PC-3 (cell line): ENCODE results near the gene FEN1. TPM values are rescaled to one million over a fixed set of nuclear protein-coding genes. Genes with fewer than 3 reads are reported as not detected.

Experiments used
- ATAC-seq: fragments of 200-7000 bp; cut with Tn5 transposase; 2 replicates; pipeline ENCODE4 v1.9.1; 2020; ENCODE audit warnings: mild to moderate bottlenecking, moderate library complexity
- BruUV-seq: library from RNA; stranded (reverse); fragments of 400-500 nt; replicated peaks from 2 replicates; lab custom pipeline; 2021; lab: Mats Ljungman, UMichigan
- CTCF ChIA-PET: fragments of 300-600 bp; sonication (Branson Sonifier 250); formaldehyde crosslinking; loops from one replicate; lab custom pipeline; 2022; ENCODE audit warnings: antibody characterized with exemption; lab: Charles Lee
- POLR2A ChIA-PET: fragments of 300-600 bp; sonication (Branson Sonifier 250); formaldehyde crosslinking; loops from one replicate; lab custom pipeline; 2022; ENCODE audit warnings: antibody characterized with exemption; ENCODE audit not compliant: unreplicated experiment; lab: Charles Lee
- DNase-seq: peaks from one replicate; pipeline ENCODE4 v3.0.0-alpha.2; 2015
- H2AFZ ChIP-seq: fragments of 300-600 bp; sonication (generic); 2 replicates; pipeline ENCODE4 v1.6.0; 2016; ENCODE audit warnings: antibody characterized with exemption, low read length
- H3F3A ChIP-seq: fragments of 300-600 bp; sonication (generic); one replicate; pipeline ENCODE4 v1.6.0; 2017; ENCODE audit warnings: antibody characterized with exemption, low read length, control low read depth, mild to moderate bottlenecking; ENCODE audit not compliant: unreplicated experiment
- H3K27ac ChIP-seq: fragments of 300-600 bp; sonication (generic); 2 replicates; pipeline ENCODE4 v1.5.1; 2016; ENCODE audit warnings: mild to moderate bottlenecking, low read length
- H3K27me3 ChIP-seq: fragments of 300-600 bp; sonication (generic); 2 replicates; pipeline ENCODE4 v1.6.1; 2016; ENCODE audit warnings: low read length, mixed read lengths
- H3K36me3 ChIP-seq: fragments of 300-600 bp; sonication (generic); 2 replicates; pipeline ENCODE4 v1.6.1; 2016; ENCODE audit warnings: low read depth, mixed run types, low read length, mixed read lengths
- H3K4me1 ChIP-seq: fragments of 300-600 bp; sonication (generic); 2 replicates; pipeline ENCODE4 v1.5.1; 2016; ENCODE audit warnings: low read length; ENCODE audit not compliant: insufficient read depth
- H3K4me2 ChIP-seq: fragments of 300-600 bp; sonication (generic); 2 replicates; pipeline ENCODE4 v1.6.0; 2016; ENCODE audit warnings: low read length
- H3K4me3 ChIP-seq: fragments of 300-600 bp; sonication (generic); 2 replicates; pipeline ENCODE4 v1.5.1; 2016; ENCODE audit warnings: mild to moderate bottlenecking, low read length, mixed read lengths
- H3K79me2 ChIP-seq: fragments of 300-600 bp; sonication (generic); 2 replicates; pipeline ENCODE4 v1.6.1; 2017; ENCODE audit warnings: low read length, mixed read lengths
- H3K9ac ChIP-seq: fragments of 300-600 bp; sonication (generic); 2 replicates; pipeline ENCODE4 v1.6.0; 2016; ENCODE audit warnings: mild to moderate bottlenecking, low read length
- H3K9me2 ChIP-seq: fragments of 300-600 bp; sonication (generic); replicated peaks from 2 replicates; pipeline ENCODE4 v1.6.1; 2016; ENCODE audit warnings: mixed run types, low read length, mixed read lengths
- H3K9me3 ChIP-seq: fragments of 300-600 bp; sonication (generic); 2 replicates; pipeline ENCODE4 v1.6.1; 2016; ENCODE audit warnings: low read length, mixed read lengths
- H4K20me1 ChIP-seq: fragments of 300-600 bp; sonication (generic); 2 replicates; pipeline ENCODE4 v1.6.1; 2016; ENCODE audit warnings: low read length, mixed read lengths
- EZH2 ChIP-seq: fragments of 300-600 bp; sonication (generic); IDR thresholded peaks from one replicate; pipeline ENCODE4 v1.6.1; 2017; ENCODE audit warnings: antibody characterized with exemption, mild to moderate bottlenecking, low read length; ENCODE audit not compliant: unreplicated experiment
- EZH2phosphoT487 ChIP-seq: fragments of 300-600 bp; sonication (generic); IDR thresholded peaks from 2 replicates; pipeline ENCODE4 v1.6.1; 2018; ENCODE audit warnings: mild to moderate bottlenecking, antibody characterized with exemption, low read length, borderline replicate concordance
- intact Hi-C: fragments of 100-400 bp; cut with micrococcal nuclease; formaldehyde crosslinking; loops from 2 replicates; pipeline ENCODE4 v1.9.0; 2023
- total RNA-seq: library from RNA; depleted of rRNA; stranded (reverse); fragments of >200 nt; gene quantifications from 2 replicates; pipeline ENCODE4 v1.2.3, GENCODE V29; 2014
- TF ChIP-seq, protein P1 (sequence below): fragments of 300-600 bp; sonication (generic); conservative IDR thresholded peaks from 2 replicates; pipeline ENCODE4 v1.5.1; 2017; ENCODE audit warnings: antibody characterized with exemption, low read depth, mild to moderate bottlenecking, low read length

Gene FEN1
- total RNA-seq, 1 experiment from 2014 or later: 132 TPM

DNA sequence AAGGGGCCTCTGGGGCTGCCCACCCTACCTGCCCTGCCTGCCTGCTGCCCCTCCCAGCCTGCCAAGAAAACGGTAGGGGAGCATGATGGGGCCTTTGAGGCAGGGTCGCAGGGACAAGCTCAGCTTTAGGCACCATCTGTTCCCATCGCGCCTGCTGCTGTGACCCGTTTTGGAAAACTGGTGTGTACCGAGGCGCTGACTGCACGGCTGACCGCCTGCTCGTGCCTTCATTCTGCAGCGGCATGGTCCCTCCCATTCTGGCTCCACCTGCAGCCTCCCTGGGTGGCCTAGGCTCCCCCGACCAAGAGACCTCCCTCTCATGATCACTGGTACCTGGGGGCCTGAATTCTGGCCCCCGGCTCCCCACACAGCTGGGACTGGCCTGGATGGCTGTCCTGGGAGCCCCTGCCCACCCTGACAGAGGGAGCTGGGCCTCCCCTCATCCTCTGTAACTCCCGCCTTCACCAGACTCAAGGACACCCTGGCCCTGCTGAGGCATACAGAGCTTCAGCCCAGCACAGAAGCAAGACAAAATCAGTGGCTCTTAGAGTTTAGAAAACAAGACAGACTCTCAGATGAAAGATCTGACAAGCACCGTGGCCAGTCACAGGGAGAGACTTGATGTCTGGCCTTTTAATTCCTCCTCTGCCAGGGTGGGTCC lies 46.8 kb upstream of the FEN1 start:
- Histone ChIP-seq H4K20me1 (no peaks in the 10 kb centered on the region), H3K27ac (no peak overlapping the region), H3K4me3 (no peak overlapping the region), H3K79me2 (no peaks in the 10 kb centered on the region), H3F3A (no peaks in the 10 kb centered on the region), H3K4me2 (no peak overlapping the region), H3K9ac (no peak overlapping the region), H3K4me1 (peaks cover 11% of the 10 kb centered on the region; the same call in 1 of the 2 replicates), H3K36me3 (peaks cover 4% of the 10 kb centered on the region; the same call in 1 of the 2 replicates), H3K27me3 (no peaks in the 10 kb centered on the region), H2AFZ (no peak overlapping the region), H3K9me3 (no peaks in the 10 kb centered on the region), H3K9me2 (no peaks in the 10 kb centered on the region)
- intact Hi-C loops: loop anchor here (5.0 kb wide), 1 partner anchor 361 kb away; no protein-coding TSS in a partner anchor
- ATAC-seq (no peak), DNase-seq (no peak)
- TF ChIP-seq EZH2 (no peak), EZH2phosphoT487 (no peak)
- TF ChIP-seq, protein P1, sequence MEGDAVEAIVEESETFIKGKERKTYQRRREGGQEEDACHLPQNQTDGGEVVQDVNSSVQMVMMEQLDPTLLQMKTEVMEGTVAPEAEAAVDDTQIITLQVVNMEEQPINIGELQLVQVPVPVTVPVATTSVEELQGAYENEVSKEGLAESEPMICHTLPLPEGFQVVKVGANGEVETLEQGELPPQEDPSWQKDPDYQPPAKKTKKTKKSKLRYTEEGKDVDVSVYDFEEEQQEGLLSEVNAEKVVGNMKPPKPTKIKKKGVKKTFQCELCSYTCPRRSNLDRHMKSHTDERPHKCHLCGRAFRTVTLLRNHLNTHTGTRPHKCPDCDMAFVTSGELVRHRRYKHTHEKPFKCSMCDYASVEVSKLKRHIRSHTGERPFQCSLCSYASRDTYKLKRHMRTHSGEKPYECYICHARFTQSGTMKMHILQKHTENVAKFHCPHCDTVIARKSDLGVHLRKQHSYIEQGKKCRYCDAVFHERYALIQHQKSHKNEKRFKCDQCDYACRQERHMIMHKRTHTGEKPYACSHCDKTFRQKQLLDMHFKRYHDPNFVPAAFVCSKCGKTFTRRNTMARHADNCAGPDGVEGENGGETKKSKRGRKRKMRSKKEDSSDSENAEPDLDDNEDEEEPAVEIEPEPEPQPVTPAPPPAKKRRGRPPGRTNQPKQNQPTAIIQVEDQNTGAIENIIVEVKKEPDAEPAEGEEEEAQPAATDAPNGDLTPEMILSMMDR: no peak
- no TSS peak for BruUV-seq
- POLR2A ChIA-PET: interaction anchor here (0.6 kb wide), 2 partner anchors 27 to 399 kb away, joined by 6 to 31 read pairs; no protein-coding TSS in a partner anchor
- CTCF ChIA-PET: interaction anchor here (0.8 kb wide), 1 partner anchor 42 kb away, joined by 4 read pairs; no protein-coding TSS in a partner anchor

DNA sequence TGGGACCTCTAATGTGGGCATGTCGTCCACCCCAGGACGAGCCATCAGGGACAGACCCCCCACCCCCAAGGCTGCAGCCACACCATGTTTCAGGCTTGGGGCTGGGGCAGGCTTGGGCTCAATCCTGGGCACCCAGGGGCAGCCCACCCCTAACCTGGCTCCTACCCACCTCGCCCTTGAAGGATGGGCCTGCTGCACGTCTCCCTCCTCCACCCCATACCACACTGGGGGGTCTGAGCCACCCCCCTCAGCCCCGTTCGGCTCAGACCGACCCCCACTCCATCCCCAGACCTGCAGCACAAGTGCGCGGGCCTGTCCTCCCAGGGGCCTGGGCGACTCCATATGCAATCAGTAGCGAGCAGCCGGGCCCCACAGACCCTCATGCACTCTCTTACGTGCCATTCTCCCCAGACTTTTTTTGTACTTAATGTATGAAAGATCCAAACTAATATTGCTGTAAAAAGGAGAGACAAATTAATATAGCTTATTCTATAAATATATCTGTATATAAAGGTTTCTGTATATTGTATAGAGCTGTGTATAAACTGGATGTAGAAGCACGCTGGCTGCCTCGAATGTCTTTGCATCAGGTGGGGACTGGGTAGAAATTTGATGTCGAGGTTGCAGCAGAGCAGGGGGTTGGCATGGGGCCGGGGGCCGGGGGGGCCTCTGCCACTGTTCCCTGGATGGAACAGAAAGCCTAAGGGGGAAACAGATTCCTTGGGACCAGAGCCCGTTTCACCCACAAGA lies 46.1 kb upstream of the FEN1 start:
- POLR2A ChIA-PET: interaction anchor here (0.6 kb wide), 2 partner anchors 26 to 400 kb away, joined by 6 to 31 read pairs; no protein-coding TSS in a partner anchor

More for the DNA sequence above, 46.1 kb upstream of the FEN1 start:
- Histone ChIP-seq H3K4me3 (no peak overlapping the region), H3K36me3 (peaks cover 4% of the 10 kb centered on the region; the same call in 1 of the 2 replicates), H3K79me2 (no peaks in the 10 kb centered on the region), H4K20me1 (no peaks in the 10 kb centered on the region), H3K4me2 (no peak overlapping the region), H3K9ac (no peak overlapping the region), H3K9me3 (no peaks in the 10 kb centered on the region), H3K9me2 (no peaks in the 10 kb centered on the region), H2AFZ (no peak overlapping the region), H3K27ac (no peak overlapping the region), H3K4me1 (peaks cover 11% of the 10 kb centered on the region; the same call in 1 of the 2 replicates), H3K27me3 (no peaks in the 10 kb centered on the region), H3F3A (no peaks in the 10 kb centered on the region)
- intact Hi-C loops: loop anchor here (1.0 to 5.0 kb wide), 2 partner anchors 30 to 361 kb away; no protein-coding TSS in a partner anchor
- BruUV-seq: no TSS peak
- no peak for ATAC-seq
- no peak for TF ChIP-seq EZH2
- TF ChIP-seq, protein P1: no peak
- no peak for DNase-seq
- CTCF ChIA-PET: interaction anchor here (0.8 to 0.9 kb wide), 2 partner anchors 42 to 101 kb away, joined by 4 read pairs; no protein-coding TSS in a partner anchor
